Measurements from ENCODE around the gene SFTPB. TPM values are rescaled to one million over a fixed set of nuclear protein-coding genes. Genes with fewer than 3 reads are reported as not detected.

Gene SFTPB
- total RNA-seq, 1 experiment from 2014 or later: not detected

DNA sequence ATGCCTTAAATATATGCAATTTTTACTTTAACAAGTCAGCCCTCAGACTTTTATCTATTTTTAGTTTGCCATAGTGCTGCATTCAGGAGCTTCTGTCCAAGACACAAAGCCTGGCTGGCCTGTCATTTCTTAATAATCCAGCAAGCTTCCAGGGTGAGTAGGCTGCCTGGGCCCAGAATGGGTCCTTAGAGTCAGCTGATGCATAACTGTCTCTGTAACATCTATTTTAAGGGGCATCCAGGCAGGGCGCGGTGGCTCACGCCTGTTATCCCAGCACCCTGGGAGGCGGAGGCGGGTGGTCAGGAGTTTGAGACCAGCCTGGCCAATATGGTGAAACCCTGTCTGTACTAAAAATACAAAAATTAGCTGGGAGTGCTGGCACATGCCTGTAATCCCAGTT is 14.4 kb upstream of the SFTPB start:
- no peak for DNase-seq
- Mint-ChIP-seq H3K4me1 (ENCODE audit: low read depth, unreplicated experiment) (peaks cover 14% of the 10 kb centered on the region), H3K36me3 (ENCODE audit: insufficient read depth, unreplicated experiment) (no peaks in the 10 kb centered on the region), H3K27ac (ENCODE audit: unreplicated experiment) (no peak overlapping the region), H3K4me3 (ENCODE audit: low read depth, unreplicated experiment) (no peak overlapping the region), H3K9me3 (ENCODE audit: low read depth, unreplicated experiment) (no peaks in the 10 kb centered on the region), H3K27me3 (ENCODE audit: unreplicated experiment) (no peaks in the 10 kb centered on the region)
- BruUV-seq (replicated peaks): no TSS peak
- intact Hi-C loops (cut with micrococcal nuclease; ENCODE audit: unreplicated experiment): no loop called here
- CTCF ChIA-PET: no interaction called here
- no peak for TF ChIP-seq CTCF (IDR thresholded peaks at IDR 0.05; ENCODE audit: unreplicated experiment)

- TF ChIP-seq CTCF (IDR thresholded peaks at IDR 0.05; ENCODE audit: unreplicated experiment): no peak
- CTCF ChIA-PET: interaction anchor here (0.8 kb wide), 1 partner anchor 87 kb away, joined by 3 read pairs; no protein-coding TSS in a partner anchor
- no TSS peak for BruUV-seq (replicated peaks)
- Mint-ChIP-seq H3K36me3 (ENCODE audit: insufficient read depth, unreplicated experiment) (no peaks in the 10 kb centered on the region), H3K27me3 (ENCODE audit: unreplicated experiment) (no peaks in the 10 kb centered on the region), H3K9me3 (ENCODE audit: low read depth, unreplicated experiment) (no peaks in the 10 kb centered on the region), H3K4me1 (ENCODE audit: low read depth, unreplicated experiment) (peaks cover 14% of the 10 kb centered on the region), H3K27ac (ENCODE audit: unreplicated experiment) (no peak overlapping the region), H3K4me3 (ENCODE audit: low read depth, unreplicated experiment) (no peak overlapping the region)
- intact Hi-C loops (cut with micrococcal nuclease; ENCODE audit: unreplicated experiment): no loop called here
- no peak for DNase-seq
These were observed 13.8 kb upstream of the SFTPB start for GRCh38 chr2:85681776-85682175.

DNA sequence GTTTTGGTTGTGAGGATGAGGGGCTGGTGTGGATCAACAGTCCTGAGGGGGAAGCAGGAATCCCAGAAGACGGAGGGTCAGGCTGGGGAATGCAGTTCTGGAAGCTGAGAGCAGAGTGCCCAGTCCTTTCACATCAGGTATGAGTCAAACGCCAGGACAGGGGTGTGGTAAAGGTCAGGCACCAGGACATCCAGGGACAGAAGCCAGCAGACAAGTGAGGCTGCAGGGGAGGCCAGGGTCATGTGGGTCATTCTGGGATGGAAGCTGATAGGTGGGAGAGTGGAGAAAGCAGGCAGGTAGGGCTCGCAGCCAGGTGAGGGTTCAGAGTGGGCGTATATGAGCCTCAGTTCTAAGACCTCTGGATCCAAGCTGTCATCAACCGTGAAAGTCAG is 13.4 kb upstream of the SFTPB start:
- BruUV-seq (replicated peaks): no TSS peak
- no peaks in the 10 kb centered on the region for H3K36me3 Mint-ChIP-seq (ENCODE audit: insufficient read depth, unreplicated experiment)
- H3K27me3 Mint-ChIP-seq (ENCODE audit: unreplicated experiment): no peaks in the 10 kb centered on the region
- H3K9me3 Mint-ChIP-seq (ENCODE audit: low read depth, unreplicated experiment): no peaks in the 10 kb centered on the region
- peak overlapping the region; percentile 7 for H3K27ac Mint-ChIP-seq (ENCODE audit: unreplicated experiment)
- H3K4me3 Mint-ChIP-seq (ENCODE audit: low read depth, unreplicated experiment): no peak overlapping the region
- no peak for TF ChIP-seq CTCF (IDR thresholded peaks at IDR 0.05; ENCODE audit: unreplicated experiment)
- peaks cover 14% of the 10 kb centered on the region for H3K4me1 Mint-ChIP-seq (ENCODE audit: low read depth, unreplicated experiment)
- intact Hi-C loops (cut with micrococcal nuclease; ENCODE audit: unreplicated experiment): no loop called here
- DNase-seq: peak; percentile 11
- CTCF ChIA-PET: interaction anchor here (0.8 kb wide), 1 partner anchor 87 kb away, joined by 3 read pairs; no protein-coding TSS in a partner anchor

GRCh38 chr2:85680707-85681371 is 12.8 kb upstream of the SFTPB start:
- peak overlapping the region; percentile 7 for H3K27ac Mint-ChIP-seq (ENCODE audit: unreplicated experiment)
- intact Hi-C loops (cut with micrococcal nuclease; ENCODE audit: unreplicated experiment): no loop called here
- CTCF ChIA-PET: interaction anchor here (0.8 kb wide), 1 partner anchor 88 kb away, joined by 3 read pairs; no protein-coding TSS in a partner anchor

More at GRCh38 chr2:85680707-85681371, 12.8 kb upstream of the SFTPB start:
- TF ChIP-seq CTCF (IDR thresholded peaks at IDR 0.05; ENCODE audit: unreplicated experiment): no peak
- Mint-ChIP-seq H3K36me3 (ENCODE audit: insufficient read depth, unreplicated experiment) (no peaks in the 10 kb centered on the region), H3K27me3 (ENCODE audit: unreplicated experiment) (no peaks in the 10 kb centered on the region), H3K4me1 (ENCODE audit: low read depth, unreplicated experiment) (peaks cover 14% of the 10 kb centered on the region), H3K9me3 (ENCODE audit: low read depth, unreplicated experiment) (no peaks in the 10 kb centered on the region), H3K4me3 (ENCODE audit: low read depth, unreplicated experiment) (no peak overlapping the region)
- no TSS peak for BruUV-seq (replicated peaks)
- no peak for DNase-seq

Data from Calu3 (cell line).